Right renal cortex interstitium (tissue), 3 donors: ENCODE results near the gene SEMA5B. TPM values are rescaled to one million over a fixed set of nuclear protein-coding genes. Genes with fewer than 3 reads are reported as not detected.

ENCODE experiments used
- DNase-seq, 3 donors: peaks; one replicate each; pipeline ENCODE4 v3.0.0-alpha.2; 2013; ENCODE audit warnings: low read depth in 3 of 3, low spot score in 2 of 3
- polyA plus RNA-seq, 3 donors: library from polyadenylated mRNA; unstranded; fragments of 120-200 nt; gene quantifications; one replicate each; pipeline ENCODE4 v1.2.1, GENCODE V29; 2013; ENCODE audit not compliant: insufficient read length in 3 of 3

The SEMA5B gene
- polyA plus RNA-seq, 3 donors, result 17.5 to 25.6 (median 23.4) TPM

- no peak for DNase-seq
These were observed 28.7 kb downstream of the SEMA5B start for GRCh38 chr3:122998856-122999255.

GRCh38 chr3:122998206-122998605 lies 29.4 kb downstream of the SEMA5B start:
- DNase-seq, result no peak

GRCh38 chr3:122996038-122996580 lies 31.5 kb downstream of the SEMA5B start:
- DNase-seq, result no peak

GRCh38 chr3:122994954-122995353 lies 32.6 kb downstream of the SEMA5B start:
- DNase-seq, result no peak

GRCh38 chr3:122993124-122993978 lies 34.2 kb downstream of the SEMA5B start:
- DNase-seq, result no peak

GRCh38 chr3:122992676-122993075 lies 34.9 kb downstream of the SEMA5B start:
- DNase-seq, result no peak

GRCh38 chr3:122992133-122992532 lies 35.4 kb downstream of the SEMA5B start:
- DNase-seq, result no peak

- DNase-seq, result no peak
These were observed 36.2 kb downstream of the SEMA5B start for GRCh38 chr3:122991236-122991985.

- DNase-seq, result no peak
These were observed 37.5 kb downstream of the SEMA5B start for GRCh38 chr3:122989856-122990575.

- DNase-seq, result no peak
These were observed 39.1 kb downstream of the SEMA5B start for GRCh38 chr3:122988508-122988907.

- no peak for DNase-seq
These were observed 39.7 kb downstream of the SEMA5B start for GRCh38 chr3:122987736-122988319.

GRCh38 chr3:122987231-122987630 lies 40.3 kb downstream of the SEMA5B start:
- DNase-seq, result no peak

- no peak for DNase-seq
These were observed 40.8 kb downstream of the SEMA5B start for GRCh38 chr3:122986693-122987179.

GRCh38 chr3:122985539-122985938 lies 42.0 kb downstream of the SEMA5B start:
- no peak for DNase-seq

- no peak for DNase-seq
These were observed 42.9 kb downstream of the SEMA5B start for GRCh38 chr3:122984650-122985049.

GRCh38 chr3:122984007-122984406 lies 43.6 kb downstream of the SEMA5B start:
- DNase-seq, result no peak

- no peak for DNase-seq
These were observed 45.1 kb downstream of the SEMA5B start for GRCh38 chr3:122982216-122983185.

GRCh38 chr3:122979211-122979610 lies 48.4 kb downstream of the SEMA5B start:
- no peak for DNase-seq

- DNase-seq, result no peak
These were observed 49.0 kb downstream of the SEMA5B start for GRCh38 chr3:122978569-122978968.
